DMS 273 (cell line): ENCODE data around the gene ZNF107.

ENCODE experiments used
- DNase-seq: peaks from one replicate; lab custom pipeline; 2025; ENCODE audit not compliant: unreplicated experiment; lab: John Stamatoyannopoulos, UW

Gene ZNF107

GRCh38 chr7:64665980-64666662 is at the start of gene ZNF107:
Gene ZNF107 (plus strand): TSS chr7:64666133. CDS start chr7:64666283, 150 bp downstream.
- peak; percentile 98 for DNase-seq

- peak; percentile 93 for DNase-seq
These were observed 47.0 kb upstream of the ZNF107 start for GRCh38 chr7:64618785-64619456.

GRCh38 chr7:64619705-64620104 is 46.2 kb upstream of the ZNF107 start:
- peak; percentile 37 for DNase-seq

- peak; percentile 9 for DNase-seq
These were observed 44.3 kb upstream of the ZNF107 start for GRCh38 chr7:64621656-64622055.

DNA sequence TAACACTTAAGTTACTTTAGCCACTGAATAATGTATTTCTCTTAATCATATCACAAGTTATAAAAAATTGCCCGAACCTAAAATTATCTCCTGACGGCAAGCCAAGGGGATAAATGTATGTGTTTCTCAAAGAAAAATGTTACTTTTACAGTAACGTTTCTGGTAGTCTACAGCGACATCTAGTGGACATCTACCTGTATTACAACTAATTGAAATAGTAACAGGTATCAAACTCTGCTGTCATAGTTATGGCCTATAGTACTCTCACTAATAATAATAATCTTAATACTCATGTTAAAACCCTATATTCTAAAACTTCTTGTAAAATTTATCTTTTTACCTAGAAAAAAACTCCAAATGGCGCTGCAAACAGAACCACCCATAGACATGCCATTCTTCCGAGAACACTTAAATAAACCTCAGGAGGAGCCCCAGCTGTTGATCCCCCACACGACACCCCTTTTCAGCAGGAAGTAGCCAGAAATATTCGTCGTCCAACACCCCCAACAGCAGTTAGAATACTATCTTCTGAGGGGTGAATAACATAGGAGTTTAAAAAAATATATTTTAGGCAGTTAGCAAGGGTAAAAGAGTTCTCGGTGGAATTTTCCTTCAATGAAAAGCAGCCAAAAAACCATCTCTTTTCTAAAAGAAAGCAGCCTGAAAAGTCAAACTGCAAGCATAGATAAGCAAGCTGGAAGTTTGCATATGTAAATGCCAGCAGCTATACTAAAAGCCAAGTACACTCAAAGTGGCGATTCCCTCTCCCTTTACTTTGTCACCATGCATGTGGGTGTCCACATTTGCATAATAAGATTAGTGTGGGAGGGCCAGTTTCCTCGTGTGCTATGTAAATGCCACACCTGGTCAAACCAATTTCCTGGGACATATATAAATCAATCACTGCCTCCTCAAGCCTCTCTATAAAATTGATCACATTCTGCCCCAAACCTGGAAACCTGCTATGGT is 40.5 kb upstream of the ZNF107 start:
- DNase-seq = peak; percentile 54

GRCh38 chr7:64626083-64626469 is 39.9 kb upstream of the ZNF107 start:
- no peak for DNase-seq

DNA sequence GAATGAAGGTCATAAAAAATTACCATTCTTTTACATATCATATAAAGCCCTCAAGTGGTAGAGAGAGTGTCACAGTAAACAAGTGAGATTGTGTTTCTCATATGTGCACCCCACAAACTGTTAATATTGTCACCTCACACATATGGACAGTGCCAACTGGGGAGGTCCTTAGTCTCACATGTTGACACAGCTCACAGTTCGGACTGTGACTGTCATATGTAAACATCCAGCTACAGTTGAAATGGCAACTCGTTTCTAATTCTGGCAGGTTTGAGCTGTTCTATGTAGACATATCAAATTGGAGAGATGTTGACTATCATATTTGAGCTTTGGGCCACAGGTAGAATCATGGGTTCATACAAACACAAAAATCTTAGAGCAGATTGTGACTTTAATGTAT is 39.4 kb upstream of the ZNF107 start:
- no peak for DNase-seq

GRCh38 chr7:64628192-64628591 is 37.7 kb upstream of the ZNF107 start:
- no peak for DNase-seq

- no peak for DNase-seq
These were observed 37.2 kb upstream of the ZNF107 start for GRCh38 chr7:64628721-64629120.

DNA sequence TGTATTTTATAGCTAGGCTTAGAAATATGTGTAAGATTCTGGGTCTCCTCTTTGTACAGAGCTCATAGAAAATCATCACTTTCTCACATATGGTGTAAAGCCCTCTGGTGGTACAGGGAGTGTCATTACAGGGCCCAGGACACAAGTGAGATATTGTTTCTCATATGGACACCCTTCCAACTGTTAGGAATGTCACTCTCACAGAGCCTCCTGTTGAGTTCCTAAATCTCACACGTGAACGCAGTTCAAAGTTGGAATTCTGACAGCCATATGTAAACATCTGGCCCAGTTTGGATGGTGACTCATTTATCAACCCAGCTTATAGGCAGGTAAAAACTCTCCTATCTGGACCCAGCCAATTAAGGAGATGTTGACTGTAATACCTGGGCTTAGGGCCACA is 35.4 kb upstream of the ZNF107 start:
- peak; percentile 74 for DNase-seq

DNA sequence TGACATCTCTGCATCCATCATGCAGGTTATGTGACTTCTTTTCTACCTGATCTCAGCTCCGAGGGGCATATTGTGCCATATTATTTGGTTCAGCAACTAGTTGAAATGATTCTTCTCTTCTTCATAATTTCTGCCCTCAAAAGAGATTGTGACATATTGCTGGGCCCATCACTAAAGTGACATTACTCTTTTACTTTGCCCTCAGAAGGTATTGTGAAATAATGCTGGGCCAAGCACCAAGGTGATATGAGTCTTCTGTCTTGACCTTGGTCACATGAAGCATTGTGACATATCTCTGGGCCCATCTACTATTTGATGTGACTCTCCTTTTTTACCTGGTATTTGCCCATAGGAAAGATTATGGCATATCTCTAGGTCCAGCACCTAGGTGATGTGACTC is 33.9 kb upstream of the ZNF107 start:
- DNase-seq = no peak

DNA sequence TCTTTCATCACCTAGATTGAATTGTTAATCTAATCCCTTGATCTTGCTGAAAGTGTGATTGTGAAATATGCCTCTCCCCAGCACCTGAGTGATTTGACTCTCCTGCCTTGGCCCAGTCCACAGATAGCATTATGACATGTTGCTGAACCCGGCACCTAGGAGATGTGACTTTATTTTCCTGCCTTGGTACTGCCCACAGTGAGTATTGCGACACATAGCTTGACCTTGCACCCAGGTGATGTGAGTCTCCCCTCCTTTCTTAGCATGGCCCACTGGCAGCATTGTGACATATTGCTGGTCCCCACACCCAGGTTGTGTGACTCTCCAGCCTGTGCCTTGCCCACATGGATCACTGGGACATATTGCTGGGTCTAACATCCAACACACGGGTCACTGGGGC is 32.5 kb upstream of the ZNF107 start:
- DNase-seq = no peak

DNA sequence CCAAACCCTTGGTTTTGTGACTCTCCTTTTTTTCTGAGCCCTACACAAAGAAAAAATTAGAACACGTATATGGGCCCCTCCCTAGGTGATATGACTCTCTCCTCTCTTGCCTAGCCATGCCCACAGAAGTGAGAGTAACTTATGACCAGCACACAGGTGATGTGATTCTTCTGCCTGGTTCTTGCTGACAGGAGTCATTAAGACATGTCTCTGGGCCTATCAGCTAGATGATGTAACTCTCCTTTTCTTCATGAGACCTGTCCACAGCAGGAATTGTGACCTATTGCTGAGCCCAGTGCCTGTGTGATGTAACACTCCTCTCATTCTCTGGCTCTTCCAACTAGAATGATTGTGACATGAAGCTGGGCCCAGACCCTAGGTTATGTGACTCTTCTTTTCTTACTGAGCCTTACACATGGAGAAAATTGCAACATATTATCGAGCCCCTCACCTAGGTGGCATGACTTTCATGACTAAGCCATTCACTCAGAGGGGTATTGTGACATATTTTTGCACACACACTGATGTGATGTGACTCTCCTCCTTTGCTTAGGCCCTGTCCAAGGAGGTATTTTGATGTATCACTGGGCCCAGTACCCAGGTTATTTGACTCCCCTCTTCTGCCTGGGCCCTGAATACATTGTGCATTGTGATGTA is 31.4 kb upstream of the ZNF107 start:
- no peak for DNase-seq

- DNase-seq = peak; percentile 18
These were observed 29.5 kb upstream of the ZNF107 start for GRCh38 chr7:64636386-64636785.

DNA sequence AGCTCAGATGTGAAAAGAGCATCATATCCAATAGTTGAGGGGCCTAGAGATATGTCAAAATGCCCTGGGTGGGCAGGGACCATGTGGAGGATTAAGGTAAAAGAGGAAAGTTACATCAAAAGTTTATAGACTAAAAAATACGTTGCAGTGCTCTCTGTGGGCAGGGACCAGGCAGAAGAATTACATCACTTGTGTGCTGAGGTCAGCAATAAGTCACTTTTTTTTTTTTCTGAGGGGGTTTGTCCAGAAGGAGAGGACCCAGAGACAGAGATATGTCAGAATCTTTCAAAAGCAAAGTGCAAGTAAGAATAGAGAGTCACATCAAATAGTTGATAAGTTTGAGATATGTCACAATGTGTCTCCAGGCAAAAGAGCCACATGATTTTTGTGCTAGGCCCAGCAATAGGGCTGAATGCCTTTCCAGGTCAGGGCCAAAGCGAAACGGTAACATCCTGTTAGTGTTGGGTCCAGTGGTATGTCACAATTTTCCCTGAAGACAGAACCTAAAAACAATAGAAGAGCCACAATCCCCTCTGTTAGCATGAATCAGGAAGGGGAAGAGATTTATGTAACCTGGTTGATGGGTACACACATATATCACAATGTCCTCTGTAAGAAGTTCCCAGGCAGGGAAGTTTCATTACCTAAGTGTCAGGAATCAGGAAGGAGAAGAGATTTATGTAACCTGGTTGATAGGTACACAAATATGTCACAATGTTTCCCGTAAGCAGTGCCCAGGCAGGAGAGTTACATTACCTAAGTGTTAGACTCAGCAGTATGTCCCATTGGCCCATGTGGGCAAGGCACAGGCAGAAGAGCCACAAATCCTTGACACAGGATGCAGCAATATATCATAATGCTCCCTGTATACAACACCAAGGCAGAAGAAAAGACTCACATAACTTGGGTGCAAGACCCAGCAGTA is 28.1 kb upstream of the ZNF107 start:
- no peak for DNase-seq

DNA sequence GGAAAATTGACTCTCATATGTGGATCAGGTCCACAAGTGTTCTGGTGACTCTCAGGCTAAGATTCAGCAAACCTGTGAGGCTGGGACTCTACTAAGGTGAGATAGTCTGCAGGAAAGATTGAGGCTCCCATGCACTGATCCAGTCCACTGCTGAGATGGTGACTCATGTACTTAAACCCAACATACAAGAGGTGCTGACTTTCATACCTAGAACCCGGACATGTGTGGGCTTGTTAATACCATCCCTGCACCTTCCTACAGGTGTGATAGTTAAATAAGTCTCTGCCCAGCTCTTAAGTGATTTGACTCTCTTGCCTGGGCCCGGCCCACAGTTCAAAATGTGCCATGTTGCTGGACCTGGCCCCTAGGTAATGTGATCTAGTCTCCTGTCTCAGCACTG is 27.1 kb upstream of the ZNF107 start:
- no peak for DNase-seq

DNA sequence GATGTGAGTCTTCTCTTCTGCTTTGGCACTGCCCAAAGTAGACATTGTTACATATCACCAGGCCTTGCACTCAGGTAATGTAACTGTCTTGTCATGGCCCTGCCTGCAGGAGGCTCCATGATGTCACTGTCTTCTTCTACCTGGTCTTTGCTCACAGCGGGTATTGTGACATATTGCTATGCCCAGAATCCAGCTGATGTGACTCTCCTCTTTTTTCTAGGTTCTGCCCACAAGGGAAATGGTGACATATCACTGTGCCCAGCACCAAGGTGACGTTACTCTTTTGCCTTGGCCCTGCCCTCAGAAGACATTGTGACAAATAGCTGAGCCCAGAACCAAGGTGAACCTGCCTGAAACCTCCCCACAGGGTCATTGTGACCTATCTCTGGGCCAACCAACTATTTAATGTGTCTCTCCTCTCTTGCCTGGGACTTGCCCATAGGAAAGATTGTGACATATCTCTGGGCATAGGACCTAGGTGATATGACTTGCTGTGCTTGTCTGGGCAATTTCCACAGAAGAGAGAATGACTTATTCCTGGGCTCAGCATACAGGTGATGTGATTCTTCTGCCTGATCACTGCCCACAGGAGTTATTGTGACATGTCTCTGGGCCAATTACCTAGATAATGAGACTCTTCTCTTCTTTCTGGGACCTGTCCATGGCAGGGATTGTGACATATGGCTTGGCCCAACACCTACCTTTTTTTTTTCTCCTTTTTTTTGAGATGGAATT is 26.5 kb upstream of the ZNF107 start:
- no peak for DNase-seq

DNA sequence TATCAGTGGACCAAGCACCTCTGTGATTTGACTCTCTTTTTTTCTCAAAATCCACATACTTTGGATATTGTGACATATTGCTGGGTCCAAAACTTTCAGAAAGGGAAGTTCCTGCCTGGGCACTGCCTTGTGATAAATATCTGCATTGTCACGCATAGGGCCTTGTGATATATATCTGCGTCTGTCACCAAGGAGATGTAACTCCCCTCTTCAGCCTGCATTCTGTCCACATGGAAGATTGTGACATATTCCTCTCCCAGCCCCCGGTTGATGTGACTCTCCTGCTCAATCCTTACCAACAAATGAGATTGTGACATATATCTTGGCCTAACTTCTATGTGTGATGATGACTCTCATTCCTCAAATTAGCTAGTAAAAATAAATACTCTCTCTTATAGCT is 25.4 kb upstream of the ZNF107 start:
- no peak for DNase-seq

- no peak for DNase-seq
These were observed 23.9 kb upstream of the ZNF107 start for GRCh38 chr7:64642046-64642445.
